Fibroblast of pulmonary artery (primary cell): ENCODE data around the gene MALSU1.

Experiments used
- DNase-seq: peaks from one replicate; pipeline ENCODE4 v3.0.0-alpha.2; 2010; ENCODE audit warnings: low read depth
- H3K4me3 ChIP-seq: replicated peaks from 2 replicates; pipeline ENCODE4 v1.5.1; 2011; ENCODE audit warnings: low read depth, mild to moderate bottlenecking, control low read depth, low read length, moderate library complexity
- CTCF ChIP-seq: IDR thresholded peaks from 2 replicates; pipeline ENCODE4 v1.5.1; 2011; ENCODE audit warnings: mild to moderate bottlenecking, control low read depth, low read length, inconsistent platforms; ENCODE audit errors: missing control alignments

MALSU1 gene

GRCh38 chr7:23358152-23358674, 59.1 kb downstream of the MALSU1 start:
- no peak for DNase-seq
- no peak for TF ChIP-seq CTCF
- H3K4me3 ChIP-seq, result no peak overlapping the region
